Adrenal gland (tissue), 5 donors: ENCODE results near the gene PCDHB3.

Experiments
- CTCF ChIP-seq, 6 experiments: fragments of 450-650 bp in 4 of 6; fragments of 200-600 bp in 2 of 6; sonication (generic) in 1 of 6; IDR thresholded peaks; 1 replicate in 5 of 6; 2 replicates in 1 of 6; pipeline versions ENCODE4 v1.5.1 to v1.8.0; 2016 to 2021; ENCODE audit warnings: antibody characterized with exemption in 6 of 6, mild to moderate bottlenecking in 2 of 6, moderate library complexity in 1 of 6
- POLR2A ChIP-seq, 2 donors: fragments of 450-650 bp; IDR thresholded peaks; one replicate each; pipeline ENCODE4 v1.6.1; 2017; ENCODE audit warnings: antibody characterized with exemption in 2 of 2, mild to moderate bottlenecking in 2 of 2, moderate library complexity in 1 of 2
- donor health status: DM: no; HTN: no; CAD: no.

DNA sequence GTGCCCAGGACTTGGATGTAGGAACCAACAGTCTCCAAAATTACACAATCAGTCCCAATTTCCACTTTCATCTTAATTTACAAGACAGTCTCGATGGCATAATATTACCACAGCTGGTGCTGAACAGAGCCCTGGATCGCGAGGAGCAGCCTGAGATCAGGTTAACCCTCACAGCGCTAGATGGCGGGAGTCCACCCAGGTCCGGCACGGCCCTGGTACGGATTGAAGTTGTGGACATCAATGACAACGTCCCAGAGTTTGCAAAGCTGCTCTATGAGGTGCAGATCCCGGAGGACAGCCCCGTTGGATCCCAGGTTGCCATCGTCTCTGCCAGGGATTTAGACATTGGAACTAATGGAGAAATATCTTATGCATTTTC lies 5.0 kb upstream of the PCDHB3 start:
- TF ChIP-seq CTCF (IDR thresholded peaks at IDR 0.05) (no peak), POLR2A (IDR thresholded peaks at IDR 0.05) (no peak)
